Stomach (tissue), 4 donors: ENCODE results near the gene LGR4.

Experiments used
- POLR2A ChIP-seq, 4 donors: fragments of 450-650 bp; IDR thresholded peaks; one replicate each; pipeline ENCODE4 v1.6.1; 2016; ENCODE audit warnings: antibody characterized with exemption in 4 of 4, control low read depth in 2 of 4, mild to moderate bottlenecking in 1 of 4, moderate library complexity in 1 of 4
- POLR2AphosphoS5 ChIP-seq, 3 donors: sonication (generic); formaldehyde crosslinking; IDR thresholded peaks; one replicate each; pipeline ENCODE4 v1.6.1; 2016; ENCODE audit warnings: antibody characterized with exemption in 3 of 3
- TF ChIP-seq, protein P1 (sequence below), 7 experiments: fragments of 450-650 bp in 4 of 7; fragments of 200-600 bp in 3 of 7; sonication (generic) in 3 of 7; IDR thresholded peaks; one replicate each; pipeline ENCODE4 v1.5.1; 2016 to 2019; ENCODE audit warnings: antibody characterized with exemption in 7 of 7, control low read depth in 2 of 7, mild to moderate bottlenecking in 1 of 7

DNA sequence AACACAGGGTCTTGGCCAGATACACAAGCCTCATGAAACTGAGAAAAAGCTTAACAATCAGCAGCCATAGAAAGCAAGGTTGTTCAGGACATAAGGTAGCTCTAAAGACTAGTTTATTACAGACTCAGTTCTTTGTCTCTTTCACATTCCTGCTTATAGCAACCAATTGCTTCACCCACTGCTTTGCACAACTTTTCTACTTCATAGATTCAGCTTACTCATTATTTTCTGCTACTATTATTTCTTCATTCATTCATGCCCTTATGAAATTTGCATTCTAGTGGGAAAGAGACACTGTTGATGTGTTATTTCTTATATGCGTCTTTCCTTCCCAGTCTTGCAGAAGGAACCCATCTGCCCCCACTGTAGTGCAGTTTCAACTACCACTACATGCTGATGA is 114.3 kb downstream of the LGR4 start:
- TF ChIP-seq POLR2A (IDR thresholded peaks at IDR 0.05) (no peak), POLR2AphosphoS5 (IDR thresholded peaks at IDR 0.05) (no peak)
- TF ChIP-seq, protein P1, sequence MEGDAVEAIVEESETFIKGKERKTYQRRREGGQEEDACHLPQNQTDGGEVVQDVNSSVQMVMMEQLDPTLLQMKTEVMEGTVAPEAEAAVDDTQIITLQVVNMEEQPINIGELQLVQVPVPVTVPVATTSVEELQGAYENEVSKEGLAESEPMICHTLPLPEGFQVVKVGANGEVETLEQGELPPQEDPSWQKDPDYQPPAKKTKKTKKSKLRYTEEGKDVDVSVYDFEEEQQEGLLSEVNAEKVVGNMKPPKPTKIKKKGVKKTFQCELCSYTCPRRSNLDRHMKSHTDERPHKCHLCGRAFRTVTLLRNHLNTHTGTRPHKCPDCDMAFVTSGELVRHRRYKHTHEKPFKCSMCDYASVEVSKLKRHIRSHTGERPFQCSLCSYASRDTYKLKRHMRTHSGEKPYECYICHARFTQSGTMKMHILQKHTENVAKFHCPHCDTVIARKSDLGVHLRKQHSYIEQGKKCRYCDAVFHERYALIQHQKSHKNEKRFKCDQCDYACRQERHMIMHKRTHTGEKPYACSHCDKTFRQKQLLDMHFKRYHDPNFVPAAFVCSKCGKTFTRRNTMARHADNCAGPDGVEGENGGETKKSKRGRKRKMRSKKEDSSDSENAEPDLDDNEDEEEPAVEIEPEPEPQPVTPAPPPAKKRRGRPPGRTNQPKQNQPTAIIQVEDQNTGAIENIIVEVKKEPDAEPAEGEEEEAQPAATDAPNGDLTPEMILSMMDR (IDR thresholded peaks at IDR 0.05) = no peak
